Muscle of arm (tissue), 12 donors: Measurements from ENCODE around the gene GLRA3. TPM values are rescaled to one million over a fixed set of nuclear protein-coding genes. Genes with fewer than 3 reads are reported as not detected.
"Not testable (repeated sequence)": the region's sequence is repeated elsewhere in the genome, so short reads cannot be mapped to it uniquely, and the experiment has no call there.

Source experiments
- DNase-seq: peaks from one replicate; pipeline ENCODE4 v3.0.0-alpha.2; 2013
- polyA plus RNA-seq, 12 donors: library from polyadenylated mRNA; unstranded; fragments of 120-200 nt; gene quantifications; one replicate each; pipeline ENCODE4 v1.2.1, GENCODE V29; 2013; ENCODE audit not compliant: insufficient read length in 12 of 12

GLRA3 gene
- polyA plus RNA-seq, 12 donors: 0.03 to 0.22 TPM; not detected in 10

- no peak for DNase-seq
These were observed 114.4 kb downstream of the GLRA3 start for GRCh38 chr4:174714393-174715211.

GRCh38 chr4:174713821-174714220, 115.2 kb downstream of the GLRA3 start:
- DNase-seq: no peak

DNA sequence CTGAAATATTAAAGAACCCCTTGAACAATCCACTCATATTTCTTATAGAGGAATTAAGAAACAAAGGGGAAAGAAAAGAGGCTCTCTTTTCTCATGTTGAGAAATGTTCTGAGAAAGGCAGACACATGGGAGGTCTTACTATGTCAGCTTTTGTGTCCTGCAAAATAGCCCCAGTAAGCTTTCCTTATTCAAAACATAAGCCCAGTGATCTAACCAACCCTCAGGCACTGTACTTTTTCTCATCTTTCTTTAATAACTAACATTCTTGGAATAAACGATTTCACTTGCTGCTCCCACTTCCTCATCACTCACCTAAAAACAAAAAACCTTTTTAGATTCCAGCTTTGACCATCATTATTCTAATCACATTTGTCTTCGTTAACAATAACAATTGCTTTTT, 115.9 kb downstream of the GLRA3 start:
- DNase-seq: no peak

- no peak for DNase-seq
These were observed 119.5 kb downstream of the GLRA3 start for GRCh38 chr4:174709526-174709925.

DNA sequence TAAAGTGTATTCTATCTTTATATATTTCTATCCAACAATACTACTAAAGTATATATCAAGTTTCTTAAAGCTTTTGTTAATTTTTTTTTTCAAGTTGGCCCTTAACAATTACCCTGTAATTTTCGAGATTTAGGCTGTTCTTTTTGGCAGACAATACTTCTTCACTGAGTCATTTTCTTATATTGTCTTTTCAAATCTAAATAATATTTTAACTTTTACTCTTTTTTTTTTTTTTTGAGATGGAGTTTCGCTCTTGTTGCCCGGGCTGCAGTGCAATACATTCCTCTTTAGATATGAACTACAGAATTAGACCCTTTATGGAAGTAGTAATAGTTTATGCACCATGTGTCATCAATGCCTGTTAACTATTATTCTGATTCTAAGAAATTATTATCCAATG, 120.7 kb downstream of the GLRA3 start:
- DNase-seq: no peak

DNA sequence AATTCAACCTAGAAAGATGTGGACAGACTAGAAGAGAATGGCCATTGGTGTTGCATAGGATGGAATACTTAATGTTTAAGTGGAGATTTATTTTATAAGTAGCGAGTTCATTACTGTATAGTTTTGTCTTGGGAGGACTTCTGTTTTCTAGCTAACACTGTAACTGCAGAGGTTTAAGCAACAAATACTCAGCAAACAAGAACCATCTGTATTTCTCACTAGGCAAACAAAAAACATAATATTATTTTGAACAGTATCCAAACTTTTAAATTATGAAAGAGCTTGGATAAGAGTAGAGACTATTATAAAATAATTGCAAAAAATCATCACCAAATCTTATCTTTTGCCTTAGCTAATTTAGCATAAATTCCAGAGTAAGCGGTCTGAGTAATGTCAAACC, 121.1 kb downstream of the GLRA3 start:
- no peak for DNase-seq

DNA sequence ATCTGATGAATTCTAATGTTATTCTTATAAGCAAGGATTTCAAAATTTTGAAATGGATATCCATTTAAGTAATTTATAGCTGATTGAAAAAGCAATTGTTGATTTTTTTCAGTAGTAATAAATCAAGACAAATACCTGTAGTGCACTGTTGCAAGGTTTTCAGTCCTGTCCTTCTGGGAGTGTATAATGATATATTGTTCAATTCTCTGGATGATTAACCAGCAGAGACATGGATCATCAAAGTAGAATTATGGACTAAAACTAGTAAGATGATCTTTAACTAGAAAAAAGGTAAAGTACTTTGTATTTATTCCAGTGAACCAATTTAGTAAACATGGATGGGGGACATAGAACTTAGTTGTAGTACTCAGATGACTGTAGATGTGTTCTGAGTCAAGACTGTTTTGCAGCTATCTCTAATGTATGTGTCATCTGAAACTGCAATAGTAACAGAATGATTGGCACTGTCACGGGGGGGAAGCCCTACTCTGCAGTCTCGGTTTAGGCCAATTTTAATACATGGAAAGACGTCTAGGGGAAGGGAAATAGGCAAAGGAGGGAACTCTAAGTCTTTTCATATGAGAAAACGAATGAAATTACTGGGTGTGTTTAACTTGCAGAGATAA, 121.9 kb downstream of the GLRA3 start:
- DNase-seq: no peak

DNA sequence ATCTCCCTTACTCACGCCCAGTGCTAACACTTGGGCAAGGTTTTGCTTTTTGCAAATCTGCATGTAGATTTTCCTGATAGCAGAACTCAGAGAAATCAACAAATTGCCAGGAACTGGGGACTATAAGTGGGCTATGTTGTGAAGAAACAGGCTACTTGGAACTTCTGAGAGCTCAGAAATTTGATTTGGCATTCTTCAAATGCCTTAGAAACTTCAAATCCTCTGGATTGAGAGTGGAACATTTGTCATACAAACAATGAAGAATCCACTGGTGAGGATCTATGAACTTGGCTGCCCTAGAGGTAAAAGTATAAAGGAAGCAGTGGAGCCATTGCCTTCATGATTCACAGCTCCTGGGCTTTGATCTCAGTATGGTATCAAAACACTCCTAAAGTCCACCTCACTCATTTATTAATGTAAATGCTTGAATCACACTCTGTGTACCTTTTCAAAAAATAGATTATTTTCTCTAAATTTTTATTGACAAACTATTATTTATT, 126.0 kb downstream of the GLRA3 start:
- no peak for DNase-seq

DNA sequence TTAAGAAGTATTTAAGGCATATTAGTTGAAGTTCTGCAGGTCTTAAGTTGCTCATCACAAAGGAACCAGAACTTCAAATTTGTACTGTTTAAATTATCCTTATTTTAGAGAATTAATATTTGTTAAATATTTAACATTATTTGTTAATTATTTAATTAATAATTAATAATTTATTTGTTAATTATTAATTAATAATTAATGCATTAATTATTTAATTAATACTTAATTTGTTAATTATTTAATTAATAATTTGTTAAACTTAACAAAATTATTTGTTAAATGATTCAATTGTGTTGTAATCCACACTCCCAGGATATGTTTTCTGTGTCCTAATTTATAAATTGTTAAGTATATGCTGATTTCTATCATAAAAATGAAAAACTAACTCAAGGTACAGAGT, 129.4 kb downstream of the GLRA3 start:
- DNase-seq: no peak

DNA sequence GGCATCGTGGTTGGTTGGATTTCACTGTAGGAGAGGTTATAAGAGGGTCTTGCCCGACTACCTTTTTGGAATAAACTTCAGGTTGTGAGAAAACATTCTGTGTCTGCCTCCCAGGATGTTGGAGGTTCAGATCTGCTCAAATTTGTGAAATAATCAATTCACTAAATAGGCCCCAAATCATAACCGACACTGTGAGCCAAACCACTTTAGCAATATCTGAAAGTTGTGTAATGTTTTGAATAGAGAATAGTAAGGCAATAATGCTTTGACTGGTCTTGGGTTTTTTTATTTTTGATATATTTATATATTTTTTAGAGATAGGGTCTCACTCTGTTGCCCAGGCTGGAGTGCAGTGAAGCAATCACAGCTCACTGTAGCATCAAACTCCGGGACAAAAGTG, 131.2 kb downstream of the GLRA3 start:
- no peak for DNase-seq

DNA sequence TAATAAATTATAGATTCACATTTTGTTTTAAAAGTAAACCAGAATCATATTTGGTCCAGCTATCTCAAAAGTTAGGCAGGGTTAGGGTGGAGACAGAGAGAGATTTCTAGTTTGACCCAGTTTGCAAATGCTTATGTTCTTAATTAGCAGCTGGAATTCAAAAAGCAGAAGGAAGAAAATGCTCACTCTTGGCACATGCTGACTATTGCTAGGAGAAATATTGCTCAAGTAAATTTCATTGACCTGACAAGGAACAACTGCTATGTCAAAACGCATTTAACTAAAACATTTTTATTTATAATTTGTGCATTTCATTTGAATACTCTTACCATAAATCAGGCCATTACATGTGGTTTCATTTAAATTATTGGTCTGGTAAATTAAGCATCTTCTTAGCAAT, 131.8 kb downstream of the GLRA3 start:
- peak; percentile 65 for DNase-seq

- no peak for DNase-seq
These were observed 132.4 kb downstream of the GLRA3 start for GRCh38 chr4:174696657-174697056.

DNA sequence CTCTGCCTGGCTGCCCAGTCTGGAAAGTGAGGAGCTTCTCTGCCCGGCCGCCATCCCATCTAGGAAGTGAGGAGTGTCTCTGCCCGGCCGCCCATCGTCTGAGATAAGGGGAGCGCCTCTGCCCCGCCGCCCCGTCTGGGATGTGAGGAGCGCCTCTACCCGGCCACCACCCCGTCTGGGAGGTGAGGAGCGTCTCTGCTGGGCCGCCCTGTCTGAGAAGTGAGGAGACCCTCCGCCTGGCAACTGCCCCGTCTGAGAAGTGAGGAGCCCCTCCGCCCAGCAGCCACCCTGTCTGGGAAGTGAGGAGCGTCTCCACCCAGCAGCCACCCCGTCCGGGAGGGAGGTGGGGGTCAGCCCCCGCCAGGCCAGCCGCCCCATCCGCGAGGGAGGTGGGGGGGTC, 137.2 kb downstream of the GLRA3 start:
- DNase-seq: not testable (repeated sequence)

DNA sequence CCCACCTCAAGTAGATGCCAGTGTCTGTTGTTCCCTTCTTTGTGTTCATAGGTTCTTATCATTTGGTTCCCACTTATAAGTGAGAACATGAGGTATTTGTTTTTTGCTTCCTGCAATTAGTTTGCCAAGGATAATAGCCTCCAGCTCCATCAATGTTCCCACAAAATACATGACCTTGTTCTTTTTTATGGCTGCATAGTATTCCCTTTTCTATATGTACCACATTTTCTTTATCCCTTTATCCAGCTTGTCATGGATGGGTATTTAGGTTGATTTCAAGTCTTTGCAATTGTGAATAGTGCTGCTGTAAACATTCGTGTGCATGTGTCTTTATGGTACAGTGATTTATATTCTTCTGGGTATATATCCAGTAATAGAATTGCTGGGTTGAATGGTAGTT, 138.4 kb downstream of the GLRA3 start:
- DNase-seq: no peak

GRCh38 chr4:174689618-174690017, 139.4 kb downstream of the GLRA3 start:
- no peak for DNase-seq

- DNase-seq: no peak
These were observed 142.2 kb downstream of the GLRA3 start for GRCh38 chr4:174686826-174687225.

- no peak for DNase-seq
These were observed 147.2 kb downstream of the GLRA3 start for GRCh38 chr4:174681723-174682300.

DNA sequence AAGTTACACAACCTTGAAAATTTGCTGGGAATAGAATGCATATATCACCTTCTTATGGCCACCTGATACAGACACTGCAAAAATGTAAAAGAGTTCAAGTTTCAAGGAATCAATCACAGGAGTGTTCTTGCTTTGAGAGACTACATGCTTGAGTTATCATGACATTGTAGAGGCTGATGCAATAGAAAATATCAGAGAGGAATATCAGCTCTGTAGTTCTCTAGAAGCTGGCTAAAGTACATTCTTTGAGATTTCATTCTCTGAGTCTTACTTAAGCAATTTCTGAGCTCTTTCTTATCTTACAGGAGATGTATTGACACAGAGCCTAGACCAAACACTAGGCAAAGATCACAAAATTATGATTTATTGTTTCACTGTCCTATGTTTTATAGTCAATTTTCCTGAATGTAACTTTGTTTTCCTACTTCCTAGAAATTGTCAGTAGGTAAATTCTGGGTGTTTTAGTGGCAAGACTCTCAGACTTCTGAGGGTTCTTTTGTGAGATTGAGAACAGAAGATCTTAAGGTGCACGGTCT, 154.7 kb downstream of the GLRA3 start:
- DNase-seq: no peak

GRCh38 chr4:174673865-174674264, 155.2 kb downstream of the GLRA3 start:
- no peak for DNase-seq

DNA sequence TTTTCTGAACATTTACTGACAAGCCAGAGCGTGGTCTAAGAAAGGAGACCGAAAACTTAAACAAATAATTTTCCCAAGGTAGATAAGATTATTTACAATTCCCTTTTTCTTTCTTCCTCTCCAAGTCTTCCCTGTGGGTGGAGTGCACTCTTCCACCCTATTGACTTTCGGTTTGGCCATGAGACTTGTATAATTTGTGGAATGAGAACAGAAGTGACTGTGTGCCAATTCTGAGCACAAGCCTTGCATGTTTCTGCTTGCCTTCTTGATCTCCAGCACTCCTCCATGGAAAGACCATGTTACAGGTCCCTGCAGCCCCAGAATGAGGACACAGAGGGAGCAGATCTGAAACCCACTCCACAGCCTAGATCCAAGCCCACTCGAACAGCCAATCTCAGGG, 156.8 kb downstream of the GLRA3 start:
- no peak for DNase-seq

GRCh38 chr4:174669270-174669669, 159.8 kb downstream of the GLRA3 start:
- DNase-seq: no peak

- DNase-seq: no peak
These were observed 163.2 kb downstream of the GLRA3 start for GRCh38 chr4:174665799-174666198.

DNA sequence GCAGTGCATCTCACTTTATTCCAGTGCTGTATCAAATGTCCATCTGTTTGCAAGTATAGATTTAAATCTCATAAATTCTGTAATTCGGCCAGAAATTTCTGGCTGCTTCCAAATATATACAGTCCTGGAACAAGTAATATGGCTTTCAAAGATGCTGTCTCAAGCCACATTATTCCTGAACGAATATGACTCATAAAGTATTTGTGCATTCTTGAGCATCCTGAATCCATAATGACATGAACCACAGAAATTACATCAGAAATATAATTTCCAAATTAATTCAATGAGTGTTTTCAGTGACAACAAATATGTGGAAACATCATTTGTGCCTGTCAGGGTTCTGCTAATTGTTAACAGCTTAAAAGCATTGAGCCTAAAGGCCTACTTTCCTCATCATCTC, 165.8 kb downstream of the GLRA3 start:
- no peak for DNase-seq
